Globus pallidus (tissue), 1 donor: ENCODE data around the gene EID3.
"Not testable (repeated sequence)": the region's sequence is repeated elsewhere in the genome, so short reads cannot be mapped to it uniquely, and the experiment has no call there.

Source experiments
- DNase-seq: peaks from one replicate; pipeline ENCODE4 v3.0.0-alpha.2; 2015; ENCODE audit warnings: low spot score

The EID3 gene

DNA sequence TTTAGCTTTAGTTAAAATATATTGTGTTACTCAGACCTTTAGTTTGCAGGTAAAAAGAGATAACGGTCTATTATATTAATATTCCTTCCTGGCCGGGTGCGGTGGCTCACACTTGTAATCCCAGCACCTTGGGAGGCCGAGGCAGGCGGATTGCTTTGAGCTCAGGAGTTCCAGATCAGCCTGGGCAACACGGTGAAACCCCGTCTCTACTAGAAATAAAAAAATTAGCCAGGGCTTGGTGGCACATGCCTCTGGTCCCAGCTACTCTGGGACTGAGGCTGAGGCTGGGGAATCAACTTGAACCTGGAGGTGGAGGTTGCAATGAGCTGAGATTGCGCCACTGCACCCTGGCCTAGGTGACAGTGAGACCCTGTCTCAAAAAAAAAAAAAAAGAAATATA, 13.2 kb upstream of the EID3 start:
- no peak for DNase-seq

DNA sequence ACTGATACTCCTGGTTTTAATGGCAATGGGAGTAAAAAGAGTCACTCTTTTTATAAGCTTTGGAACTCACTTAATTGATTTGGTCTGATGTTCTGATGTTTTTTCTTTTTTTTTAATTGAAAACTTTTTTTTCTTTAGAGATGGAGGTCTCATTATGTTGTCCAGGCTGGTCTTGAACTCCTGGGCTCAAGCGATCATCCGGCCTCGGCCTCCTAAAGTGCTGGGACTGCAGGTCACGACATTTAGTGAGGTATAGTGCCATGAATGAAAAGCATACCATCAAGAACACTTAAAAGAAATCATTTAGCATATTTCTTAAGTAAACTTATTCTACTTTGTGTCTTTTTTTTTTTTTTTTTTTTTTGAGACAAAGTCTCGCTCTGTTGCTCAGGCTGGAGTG, 12.7 kb upstream of the EID3 start:
- no peak for DNase-seq

DNA sequence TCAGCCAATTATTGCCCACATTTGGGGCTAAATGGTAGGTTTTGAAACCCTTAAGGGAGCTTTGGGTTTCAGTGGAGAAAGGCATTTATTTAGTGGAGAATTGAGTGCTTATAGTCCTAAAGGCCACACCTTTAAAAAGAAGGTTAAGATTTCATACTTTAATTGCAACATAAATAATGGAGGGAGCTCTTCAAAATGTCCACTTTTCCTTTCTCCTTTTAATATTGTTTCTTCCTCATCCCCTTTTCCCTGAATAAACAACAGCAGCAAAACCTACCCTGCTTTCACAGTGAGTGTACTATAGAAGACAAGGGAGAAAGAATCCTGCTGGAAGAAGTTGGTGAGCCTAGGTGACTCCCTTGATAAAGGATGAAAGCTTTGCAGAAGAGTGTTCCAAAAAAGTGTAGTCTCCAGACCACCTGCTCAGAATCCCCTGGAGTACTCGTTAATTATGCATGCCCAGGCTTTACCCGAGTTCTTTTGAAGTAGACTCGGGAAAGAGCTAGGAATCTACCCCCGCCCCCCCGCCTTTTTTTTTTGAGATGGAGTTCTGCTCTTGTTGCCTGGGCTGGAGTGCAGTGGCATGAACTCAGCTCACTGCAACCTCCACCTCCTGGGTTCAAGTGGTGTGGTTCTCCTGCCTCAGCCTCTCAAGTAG, 11.5 kb upstream of the EID3 start:
- DNase-seq: no peak

DNA sequence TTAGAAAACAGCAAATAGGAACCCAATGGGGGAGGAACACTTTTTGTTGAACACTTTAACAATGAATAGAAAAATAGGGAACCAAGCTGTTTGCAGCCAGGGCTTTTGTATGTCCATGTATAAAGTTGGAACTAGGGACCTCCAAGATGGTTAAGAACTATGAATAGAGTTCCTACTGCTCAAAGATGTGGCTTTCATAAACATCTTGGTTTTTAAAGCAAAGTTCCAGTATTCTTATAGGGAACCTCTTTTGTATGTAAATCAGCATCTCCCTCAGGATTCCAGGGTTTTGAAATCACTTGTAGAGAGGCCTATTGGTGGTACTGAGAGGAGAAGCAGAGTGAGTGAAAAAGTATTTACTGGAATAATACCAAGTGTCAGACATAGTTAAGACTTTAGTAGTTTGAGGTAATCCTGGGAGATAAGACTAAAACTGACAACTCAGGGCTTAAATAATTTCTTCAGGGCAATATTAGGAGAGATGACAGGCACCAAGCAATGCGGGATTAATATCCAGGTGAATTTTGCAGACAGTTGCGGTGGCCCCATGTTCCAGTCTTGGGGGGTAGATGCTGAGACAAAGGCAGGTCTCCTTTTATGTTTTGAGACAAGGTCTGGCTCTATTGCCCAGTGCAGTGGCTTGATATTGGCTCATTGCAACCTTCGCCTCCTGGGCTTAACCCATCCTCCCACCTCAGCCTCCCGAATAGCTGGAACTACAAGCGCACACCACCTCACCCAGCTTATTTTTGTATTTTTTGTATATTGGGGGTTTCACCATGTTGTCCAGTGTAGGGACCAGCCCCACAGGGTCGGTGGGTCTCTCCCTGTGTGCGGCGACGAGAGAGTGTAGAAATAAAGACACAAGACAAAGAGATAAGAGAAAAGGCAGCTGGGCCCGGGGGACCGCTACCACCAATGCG, 10.4 kb upstream of the EID3 start:
- no peak for DNase-seq

DNA sequence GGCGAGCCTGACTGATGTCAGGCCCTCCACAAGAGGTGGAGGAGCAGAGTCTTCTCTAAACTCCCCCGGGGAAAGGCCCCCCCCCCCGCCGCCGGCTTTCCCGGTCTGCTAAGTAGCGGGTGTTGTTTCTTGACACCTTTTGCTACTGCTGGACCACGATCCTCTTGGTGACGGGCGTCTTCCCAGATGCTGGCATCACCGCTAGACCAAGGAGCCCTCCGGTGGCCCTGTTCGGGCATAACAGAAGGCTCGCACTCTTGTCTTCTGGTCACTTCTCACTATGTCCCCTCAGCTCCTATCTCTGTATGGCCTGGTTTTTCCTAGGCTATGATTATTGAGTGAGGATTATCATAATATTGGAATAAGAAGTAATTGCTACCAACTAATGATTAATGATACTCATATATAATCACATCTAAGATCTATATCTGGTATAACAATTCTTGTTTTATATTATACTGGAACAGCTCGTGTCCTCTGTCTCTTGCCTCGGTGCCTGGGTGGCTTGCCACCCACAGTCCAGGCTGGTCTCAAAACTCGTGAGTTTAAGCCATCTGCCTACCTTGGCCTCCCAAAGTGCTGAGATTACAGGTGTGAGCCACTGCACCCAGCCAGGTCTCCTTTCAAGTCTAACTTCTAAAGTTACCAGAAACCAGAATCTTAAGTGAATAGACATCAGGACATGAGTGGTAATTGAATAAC, 9.2 kb upstream of the EID3 start:
- DNase-seq: not testable (repeated sequence)

DNA sequence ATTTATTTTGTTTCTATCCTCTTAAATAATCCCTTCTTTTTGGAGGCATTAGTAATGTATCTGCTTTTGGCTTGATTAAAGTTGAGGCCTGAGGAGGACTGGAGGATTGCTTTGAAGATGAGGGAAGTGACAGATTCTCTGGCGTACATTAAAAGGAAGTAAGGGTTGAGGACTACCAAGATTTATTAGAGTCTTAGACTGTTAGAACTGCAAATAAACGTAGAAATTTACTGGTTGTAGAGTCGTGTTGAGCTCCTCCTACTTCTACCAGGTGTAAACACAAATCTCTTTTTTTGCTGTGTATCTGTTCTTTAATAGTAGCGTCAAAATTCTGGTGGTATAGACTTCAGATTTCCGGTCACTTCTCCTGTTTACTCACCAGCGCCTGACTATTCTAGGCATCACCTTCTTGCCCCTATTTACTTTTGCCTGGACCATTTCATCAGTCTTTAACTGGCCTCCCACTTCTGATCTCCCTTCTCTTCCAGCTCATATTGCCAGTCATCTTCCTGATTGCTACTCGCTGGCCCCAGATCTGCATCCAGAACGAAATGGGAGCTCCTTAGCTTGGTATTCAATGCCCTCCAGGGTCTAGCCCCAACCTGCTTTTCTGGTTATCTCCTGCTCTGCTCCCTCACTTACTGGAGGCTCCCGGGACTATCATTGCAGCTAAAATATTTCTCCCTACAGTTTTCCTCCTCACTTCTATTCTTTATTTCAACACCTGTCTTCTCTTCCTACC, 8.4 kb upstream of the EID3 start:
- DNase-seq: no peak

DNA sequence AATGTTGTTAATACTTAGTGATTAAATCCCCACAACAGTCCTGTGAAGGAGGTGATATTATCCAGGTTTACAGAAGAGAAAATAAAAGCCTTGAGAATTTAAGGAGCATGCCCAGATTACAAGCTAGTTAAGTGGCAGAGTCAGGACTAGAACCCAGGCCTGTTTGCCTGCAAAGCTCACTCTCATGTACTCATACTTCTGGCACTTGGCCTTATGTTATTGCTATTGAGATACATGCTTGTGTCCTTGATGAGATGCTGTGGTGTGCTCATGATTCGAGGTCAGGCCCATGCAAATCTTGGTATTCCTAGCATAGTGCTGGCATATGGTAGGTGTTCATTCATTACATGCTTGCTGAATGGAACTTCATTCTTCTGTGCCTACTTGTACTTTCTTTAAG, 7.6 kb upstream of the EID3 start:
- DNase-seq: no peak

DNA sequence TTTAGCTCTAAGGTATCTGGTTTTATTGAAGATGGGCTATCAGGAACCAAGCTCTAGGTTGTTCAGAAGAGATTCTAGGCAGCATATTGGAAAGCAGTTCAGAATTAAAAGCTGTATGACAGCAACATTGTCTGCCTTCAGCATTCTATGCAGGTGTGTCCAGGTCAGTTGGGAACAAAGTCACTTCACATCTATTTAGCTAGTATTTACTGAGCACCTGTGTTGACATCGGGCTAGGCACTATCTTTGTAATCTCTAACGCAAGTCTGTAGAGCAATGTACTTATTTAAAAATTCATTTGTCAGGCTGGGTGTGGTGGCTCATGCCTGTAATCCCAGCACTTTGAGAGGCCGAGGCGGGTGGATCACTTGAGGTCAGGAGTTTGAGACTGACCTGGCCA, 6.8 kb upstream of the EID3 start:
- no peak for DNase-seq

DNA sequence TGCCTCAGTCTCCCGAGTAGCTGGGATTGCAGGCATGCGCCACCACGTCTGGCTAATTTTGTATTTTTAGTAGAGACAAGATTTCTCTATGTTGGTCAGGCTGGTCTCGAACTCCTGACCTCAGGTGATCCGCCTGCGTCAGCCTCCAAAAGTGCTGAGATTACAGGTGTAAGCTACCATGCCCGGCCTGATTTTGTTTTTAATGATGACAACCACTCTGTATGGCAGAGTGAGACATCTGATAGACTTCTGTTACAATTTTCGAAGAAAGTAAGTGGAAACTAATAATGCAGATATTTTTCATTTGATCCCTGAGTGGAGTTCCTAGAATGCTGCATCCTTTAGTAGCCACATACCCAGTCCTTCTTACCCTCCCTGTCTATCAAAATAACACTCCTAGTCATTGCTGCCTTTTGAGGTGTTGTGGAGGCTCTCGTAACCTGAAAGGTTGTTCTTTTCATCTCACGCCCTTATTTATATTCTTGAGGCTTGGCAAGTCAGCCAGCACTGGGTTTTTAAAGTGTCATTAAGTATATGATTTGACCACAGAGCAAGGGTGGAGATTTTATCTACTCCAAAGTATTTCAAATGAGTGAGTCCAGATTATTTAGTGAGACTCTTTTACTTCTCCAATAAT, 5.9 kb upstream of the EID3 start:
- DNase-seq: no peak

DNA sequence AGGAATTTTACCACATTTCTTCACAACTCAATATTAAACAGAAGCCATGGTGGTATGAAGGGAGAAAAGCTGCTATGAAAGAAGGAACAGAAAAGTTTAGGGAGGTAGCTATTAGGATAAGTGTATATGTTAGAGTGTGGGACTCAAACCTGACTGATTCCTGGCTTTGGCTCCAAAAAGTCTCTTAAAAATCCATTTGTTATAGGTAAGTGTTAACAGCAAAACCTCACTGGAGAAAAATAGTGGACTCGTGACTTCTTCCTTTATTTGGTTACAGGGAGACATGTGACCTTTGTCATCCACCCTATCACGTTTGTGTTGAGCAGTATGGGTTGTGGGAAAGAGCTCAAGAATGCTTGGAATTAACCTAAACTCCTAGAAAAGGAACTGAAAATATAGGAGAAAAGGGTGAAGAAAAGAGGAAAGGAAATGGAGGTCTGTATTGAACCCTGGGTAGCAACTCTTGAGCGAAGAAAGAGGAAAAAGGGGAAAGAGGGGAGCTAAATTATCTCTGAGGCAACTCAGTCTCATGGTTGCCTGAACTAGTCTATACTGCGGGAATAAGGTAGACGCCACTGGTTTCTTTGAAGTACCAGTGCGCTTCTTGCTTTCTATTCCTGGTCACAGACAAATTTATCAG, 3.6 kb upstream of the EID3 start:
- no peak for DNase-seq

DNA sequence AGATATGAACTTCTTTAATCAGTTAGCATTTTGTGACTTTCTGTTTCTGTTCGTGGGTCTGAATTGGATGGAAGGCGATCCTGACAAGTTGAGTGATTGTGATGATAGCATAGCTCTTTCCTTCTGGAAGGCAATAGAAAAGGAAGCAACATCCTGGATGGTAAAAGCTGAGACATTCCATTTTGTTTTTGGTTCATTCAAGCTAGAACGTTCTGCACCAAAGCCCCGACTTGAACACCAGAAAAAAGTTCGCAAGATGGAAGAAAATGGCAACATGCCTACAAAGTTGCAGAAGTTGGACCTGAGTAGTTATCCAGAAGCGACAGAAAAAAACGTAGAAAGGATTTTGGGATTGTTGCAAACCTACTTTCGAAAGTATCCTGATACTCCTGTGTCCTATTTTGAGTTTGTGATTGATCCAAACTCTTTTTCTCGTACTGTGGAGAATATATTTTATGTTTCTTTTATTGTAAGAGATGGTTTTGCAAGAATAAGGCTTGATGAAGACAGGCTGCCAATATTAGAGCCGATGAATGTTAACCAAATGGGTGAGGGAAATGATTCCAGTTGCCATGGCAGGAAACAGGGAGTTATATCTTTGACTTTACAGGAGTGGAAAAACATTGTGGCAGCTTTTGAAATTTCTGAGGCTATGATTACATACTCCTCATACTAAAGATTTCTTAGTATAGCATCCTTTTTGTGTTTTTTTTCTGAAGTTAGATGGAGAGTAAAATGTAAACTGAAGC, 896 bp downstream of the EID3 start:
- DNase-seq: no peak

DNA sequence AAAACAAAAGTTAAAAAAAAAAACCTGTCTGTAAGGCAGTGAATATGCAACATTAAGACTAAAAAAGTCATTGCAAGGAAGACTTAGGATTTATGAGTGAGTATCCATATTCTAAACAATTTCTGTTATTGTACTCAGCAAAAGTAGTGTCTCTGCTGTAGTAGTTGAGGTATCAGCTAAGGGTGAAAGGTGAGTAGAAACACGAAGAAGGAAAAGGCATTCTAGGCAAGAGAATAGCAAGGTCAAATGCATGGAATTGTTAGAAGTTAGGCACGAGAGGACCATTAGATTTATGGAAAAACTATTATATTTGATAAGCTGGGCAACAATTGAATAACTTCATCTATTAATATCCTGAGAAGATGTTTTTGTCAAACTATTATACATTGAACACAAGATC, 1.8 kb downstream of the EID3 start:
- no peak for DNase-seq

DNA sequence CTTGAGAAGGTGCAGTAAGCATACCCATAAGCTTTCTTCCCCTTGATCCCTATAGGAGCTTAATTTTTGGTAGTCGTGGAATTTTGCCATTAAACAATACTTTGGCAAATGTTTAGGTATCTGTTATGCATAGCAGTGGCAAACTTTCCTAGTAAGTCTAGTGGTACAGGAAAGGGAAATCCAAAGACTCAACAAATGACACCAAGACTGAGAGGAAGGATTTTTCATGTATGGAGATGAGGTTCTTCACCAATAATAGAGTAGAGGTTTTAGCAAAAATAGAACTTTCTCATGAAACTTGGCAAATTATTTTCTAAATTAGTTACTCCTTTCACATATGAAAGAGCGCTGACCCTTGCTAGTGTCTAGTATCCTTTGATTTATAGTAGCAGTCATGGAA, 2.8 kb downstream of the EID3 start:
- DNase-seq: no peak

DNA sequence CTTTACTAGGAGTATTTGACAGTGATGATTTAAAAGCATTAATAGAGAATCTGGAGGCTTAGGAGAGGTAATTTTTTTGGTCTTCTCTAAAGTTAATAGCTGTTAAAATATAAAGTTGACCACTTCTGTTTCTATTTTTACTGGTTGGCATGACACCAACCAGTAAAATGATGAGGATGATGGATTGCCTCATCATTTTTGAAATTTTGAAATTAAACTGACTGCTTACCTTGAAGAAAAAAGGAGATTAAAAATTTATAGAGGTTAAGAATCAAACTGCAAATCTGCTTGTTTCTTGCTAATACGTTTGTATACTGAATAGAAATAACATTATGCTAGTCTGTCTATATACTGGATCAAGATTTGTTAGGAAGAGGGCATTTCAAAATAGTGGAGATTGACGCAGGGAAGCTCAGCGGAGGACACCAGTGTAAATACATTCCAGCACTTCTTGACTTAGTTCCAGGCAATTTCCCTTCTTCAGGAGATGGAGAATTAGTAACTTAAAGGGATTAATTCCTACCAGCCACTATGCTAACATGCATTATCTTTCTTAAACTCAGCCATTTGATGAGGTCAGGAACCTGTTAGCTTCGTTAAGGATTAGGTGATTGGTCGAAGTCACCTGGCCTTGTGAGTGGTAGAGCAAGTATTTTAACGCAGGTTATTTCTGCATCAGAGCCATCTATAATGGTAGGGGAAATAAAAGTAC, 3.6 kb downstream of the EID3 start:
- DNase-seq: no peak

DNA sequence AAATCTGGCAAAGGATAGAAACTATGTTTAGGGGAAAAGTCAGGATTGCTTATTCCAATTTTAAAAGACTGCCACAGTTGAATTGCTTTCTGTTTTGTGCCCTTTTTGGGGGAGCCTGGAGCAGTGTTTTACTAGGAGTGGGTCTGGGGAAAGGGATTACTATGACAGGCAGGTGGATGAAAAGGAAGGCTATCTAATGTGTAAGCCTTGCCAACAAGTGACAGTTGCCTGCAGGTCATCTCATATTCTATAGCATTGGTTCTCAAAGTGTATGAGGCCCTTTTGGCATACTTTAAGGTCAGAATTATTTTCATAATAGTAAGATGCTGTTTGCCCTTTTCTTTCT, 4.1 kb downstream of the EID3 start:
- DNase-seq: no peak

DNA sequence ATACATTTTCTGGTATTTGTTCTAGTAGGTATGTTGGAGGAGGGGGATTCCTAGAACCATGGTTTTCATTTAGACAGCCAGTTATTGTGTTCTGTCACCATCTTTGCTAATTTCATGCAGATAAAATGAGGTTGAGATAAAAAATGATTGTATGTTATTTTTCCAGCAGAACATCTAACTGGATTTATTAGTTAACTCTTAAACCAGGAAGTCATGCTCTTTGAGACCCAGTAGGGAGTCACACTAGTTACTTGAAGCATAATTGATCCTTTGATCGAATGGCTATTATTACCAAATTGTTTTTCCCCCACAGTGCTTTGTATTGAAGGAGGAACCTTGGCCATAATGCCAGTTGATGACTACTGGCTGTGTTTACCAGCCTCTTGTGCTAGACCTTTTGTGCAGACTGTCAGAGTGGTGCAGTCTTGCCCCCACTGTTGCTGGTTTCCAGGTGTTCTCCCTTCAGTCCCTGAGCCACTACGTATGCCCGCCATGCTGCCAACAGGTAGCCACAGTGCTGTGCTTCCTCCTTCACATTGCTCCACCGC, 6.0 kb downstream of the EID3 start:
- no peak for DNase-seq

DNA sequence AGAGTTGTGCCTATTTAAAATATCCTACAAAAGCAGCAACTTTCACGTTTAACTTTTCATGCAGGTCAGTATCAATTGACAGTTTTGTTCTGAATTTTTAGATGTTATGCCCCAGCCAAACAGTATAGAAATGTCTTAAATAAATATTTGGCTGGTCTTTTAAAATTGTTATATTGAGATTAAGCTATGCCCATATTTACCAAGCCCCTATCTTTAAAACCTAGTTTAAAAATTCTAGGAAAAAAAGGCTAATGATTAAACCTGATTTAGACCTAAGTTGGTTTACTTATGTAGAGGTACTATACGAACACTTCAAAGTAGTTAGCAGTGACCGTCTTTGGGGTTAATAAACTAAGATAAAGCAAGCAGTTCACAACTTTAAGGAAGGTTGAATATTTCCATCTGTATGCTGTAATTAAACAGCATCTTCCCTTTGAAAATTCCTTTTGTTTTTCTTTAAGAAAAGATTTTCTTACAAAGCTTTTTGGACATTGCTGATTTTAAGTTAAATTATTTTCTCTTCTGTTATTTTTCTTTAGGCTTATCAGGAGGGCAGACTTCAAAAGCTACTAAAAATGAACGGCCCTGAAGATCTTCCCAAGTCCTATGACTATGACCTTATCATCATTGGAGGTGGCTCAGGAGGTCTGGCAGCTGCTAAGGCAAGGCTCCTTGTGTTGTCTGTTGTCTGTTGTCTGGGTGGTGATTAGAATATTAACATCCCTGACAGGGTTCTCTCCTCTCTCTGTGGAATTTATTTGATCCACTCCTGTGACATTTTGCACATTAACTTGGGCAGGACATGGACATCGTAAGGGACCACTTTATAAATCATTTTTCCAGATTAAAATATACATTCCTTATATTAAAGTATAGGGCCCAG, 7.5 kb downstream of the EID3 start:
- DNase-seq: no peak

DNA sequence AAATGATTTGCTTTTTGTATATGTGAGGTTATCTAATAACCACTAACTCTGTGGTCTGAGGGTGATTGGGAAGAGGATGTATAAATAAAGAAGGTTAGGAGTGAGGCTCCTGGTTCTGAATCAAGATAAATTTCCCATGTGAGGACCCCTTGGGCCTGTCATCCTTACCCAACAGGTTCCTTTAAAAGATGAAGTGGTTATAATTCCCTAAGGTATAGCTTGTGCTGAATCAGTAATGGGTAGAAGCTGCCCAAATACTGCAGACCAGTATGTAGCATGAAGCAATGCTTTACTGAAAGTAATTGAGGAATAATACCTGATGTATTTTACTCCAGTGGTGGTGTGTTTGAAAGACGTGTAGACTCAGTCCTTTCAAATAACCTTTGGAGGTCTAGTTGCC, 8.7 kb downstream of the EID3 start:
- no peak for DNase-seq

DNA sequence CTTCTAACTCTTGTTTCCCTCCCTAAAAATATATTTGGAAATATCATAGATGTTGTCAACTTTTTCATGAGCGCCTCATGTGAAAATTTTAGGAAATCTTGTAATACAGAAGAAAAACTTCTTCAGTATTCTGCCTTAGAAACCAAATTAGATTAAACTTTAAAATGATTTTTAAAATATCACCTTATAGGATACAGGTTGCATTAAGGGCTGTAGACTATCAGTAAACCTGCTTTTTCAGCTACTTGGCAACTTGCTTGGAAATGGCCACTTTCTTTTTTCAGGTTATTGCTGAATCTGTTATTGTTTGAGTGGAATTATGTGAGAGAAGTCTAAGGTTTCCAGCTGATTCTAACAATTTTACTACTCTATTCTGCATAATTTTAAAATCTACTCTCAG, 9.1 kb downstream of the EID3 start:
- no peak for DNase-seq
